GM12878 (cell line): Measurements from ENCODE around the gene PRR29. TPM values are rescaled to one million over a fixed set of nuclear protein-coding genes. Genes with fewer than 3 reads are reported as not detected.
A peak's percentile ranks its signal among the peaks of the same experiment; 100 is the strongest.

ENCODE experiments used
- BCL11A ChIP-seq: IDR thresholded peaks from 2 replicates; pipeline ENCODE4 v1.6.1; 2011; ENCODE audit warnings: low read depth, low read length
- CBFB ChIP-seq: IDR thresholded peaks from 2 replicates; pipeline ENCODE4 v1.6.1; 2016; ENCODE audit warnings: antibody characterized with exemption, low read depth
- CBX5 ChIP-seq: sonication (generic); IDR thresholded peaks from 2 replicates; pipeline ENCODE4 v1.6.1; 2016; ENCODE audit warnings: low read depth, moderate library complexity, mild to moderate bottlenecking, inconsistent platforms
- CHD4 ChIP-seq: fragments of 200-600 bp; sonication (generic); IDR thresholded peaks from 2 replicates; pipeline ENCODE4 v1.6.1; 2016; ENCODE audit warnings: mild to moderate bottlenecking
- E2F8 ChIP-seq: fragments of 450-650 bp; IDR thresholded peaks from 2 replicates; pipeline ENCODE4 v1.6.1; 2018; ENCODE audit warnings: mild to moderate bottlenecking, low read depth, moderate library complexity; ENCODE audit not compliant: partially characterized antibody
- HDAC2 ChIP-seq: fragments of 200-600 bp; sonication (generic); IDR thresholded peaks from 2 replicates; pipeline ENCODE4 v1.6.1; 2017
- IRF3 ChIP-seq: fragments of 450-650 bp; IDR thresholded peaks from 2 replicates; pipeline ENCODE4 v1.6.1; 2014; ENCODE audit warnings: mild to moderate bottlenecking
- LARP7 ChIP-seq: fragments of 450-650 bp; IDR thresholded peaks from 2 replicates; pipeline ENCODE4 v1.6.1; 2017; ENCODE audit warnings: mild to moderate bottlenecking
- MTA3 ChIP-seq: IDR thresholded peaks from 2 replicates; pipeline ENCODE4 v1.6.1; 2012; ENCODE audit warnings: low read length, inconsistent platforms, borderline replicate concordance
- MYB ChIP-seq: fragments of 150-350 bp; IDR thresholded peaks from 2 replicates; pipeline ENCODE4 v1.6.1; 2014; ENCODE audit warnings: mild to moderate bottlenecking, low read depth, low read length, borderline replicate concordance
- REST ChIP-seq: IDR thresholded peaks from 2 replicates; pipeline ENCODE4 v1.6.1; 2012; ENCODE audit warnings: mild to moderate bottlenecking, low read depth, low read length
- SIX5 ChIP-seq: IDR thresholded peaks from 2 replicates; pipeline ENCODE4 v1.6.1; 2011; ENCODE audit warnings: mild to moderate bottlenecking, low read depth, low read length, moderate library complexity; ENCODE audit not compliant: severe bottlenecking
- SKIL ChIP-seq: fragments of 450-650 bp; IDR thresholded peaks from 2 replicates; pipeline ENCODE4 v1.6.1; 2017; ENCODE audit warnings: mild to moderate bottlenecking, low read depth, inconsistent platforms; ENCODE audit not compliant: poor library complexity, severe bottlenecking
- SMARCA5 ChIP-seq: fragments of 450-650 bp; IDR thresholded peaks from 2 replicates; pipeline ENCODE4 v1.6.1; 2017; ENCODE audit warnings: mild to moderate bottlenecking
- SMC3 ChIP-seq: IDR thresholded peaks from 2 replicates; pipeline ENCODE4 v1.6.1; 2011; ENCODE audit warnings: low read length, improper control_type of control experiment, borderline replicate concordance
- STAT1 ChIP-seq: fragments of 450-650 bp; conservative IDR thresholded peaks from 2 replicates; pipeline ENCODE4 v1.6.1; 2014; ENCODE audit warnings: antibody characterized with exemption, mild to moderate bottlenecking
- USF2 ChIP-seq: IDR thresholded peaks from 2 replicates; pipeline ENCODE4 v1.6.1; 2011; ENCODE audit warnings: low read depth, low read length, improper control_type of control experiment, borderline replicate concordance
- WRNIP1 ChIP-seq: IDR thresholded peaks from 2 replicates; pipeline ENCODE4 v1.6.1; 2011; ENCODE audit warnings: low read depth, low read length, improper control_type of control experiment, borderline replicate concordance
- ZNF24 ChIP-seq: fragments of 450-650 bp; IDR thresholded peaks from 2 replicates; pipeline ENCODE4 v1.6.1; 2017; ENCODE audit warnings: antibody characterized with exemption, mild to moderate bottlenecking
- ZNF274 ChIP-seq: IDR thresholded peaks from one replicate; pipeline ENCODE4 v1.8.0; 2011; ENCODE audit not compliant: insufficient read length, insufficient read depth
- ZNF622 ChIP-seq: fragments of 450-650 bp; IDR thresholded peaks from 2 replicates; pipeline ENCODE4 v1.6.1; 2017; ENCODE audit warnings: mild to moderate bottlenecking, inconsistent platforms
- polyA plus RNA-seq, 11 experiments: library from polyadenylated mRNA; depleted of rRNA in 4 of 11; unstranded in 6 of 11; stranded (reverse) in 5 of 11; fragments of >200 nt; fragmentation: Nextera tagmentation in 4 of 11; fragmentation: Illumina TruSeq in 1 of 11; extraction: Ambion mirVana in 4 of 11; extraction: Trizol in 1 of 11; gene quantifications; 1 replicate in 1 of 11; 2 replicates in 10 of 11; pipeline versions ENCODE4 v1.2.1 to v1.2.3, GENCODE V29; 2011 to 2016; ENCODE audit warnings: inconsistent platforms in 2 of 11, missing spikeins in 2 of 11, low read depth in 1 of 11
- total RNA-seq, 4 experiments: library from RNA; depleted of rRNA in 3 of 4; stranded (reverse); fragments of >200 nt in 3 of 4; fragmentation: Illumina TruSeq in 1 of 4; extraction: Trizol in 1 of 4; gene quantifications; 2 replicates each; pipeline versions ENCODE4 v1.2.1 to v1.2.3, GENCODE V29; 2013 to 2021

Gene PRR29
- total and polyA plus RNA-seq, 10 of the 15 experiments (the other 5 are each of a cell fraction or from before 2014, with no cell fraction given): 0.01 to 2.4 (median 0.18) TPM; not detected in 3

- TF ChIP-seq E2F8 (no peak), SMC3 (no peak), CHD4 (no peak), MTA3 (no peak; the same call in 1 of the 2 replicates), USF2 (peak; percentile 42; the same call in 1 of the 2 replicates), REST (peak; percentile 15; the same call in 1 of the 2 replicates), SMARCA5 (peak; percentile 77; the same call in 1 of the 2 replicates), ZNF24 (no peak), ZNF622 (no peak), IRF3 (no peak), CBX5 (peak; percentile 36; the same call in 1 of the 2 replicates), BCL11A (no peak), WRNIP1 (no peak), LARP7 (no peak), STAT1 (no peak), CBFB (0 out of 2 replicates have a peak, but pooled peaks have one; percentile 25), SKIL (no peak), SIX5 (no peak), MYB (0 out of 2 replicates have a peak, but pooled peaks have one; percentile 30), HDAC2 (no peak), ZNF274 (no peak)
Measured at GRCh38 chr17:64020056-64020766, 22.1 kb downstream of the PRR29 start, which contains the start of gene ICAM2 (continued).
